GM19193 (cell line): ENCODE measurements around the gene RIMBP2.

Experiments used
- POLR2A ChIP-seq: IDR thresholded peaks from 4 replicates; pipeline ENCODE4 v1.6.1; 2011; ENCODE audit not compliant: insufficient read depth, insufficient read length; ENCODE audit errors: extremely low read depth

Gene RIMBP2

DNA sequence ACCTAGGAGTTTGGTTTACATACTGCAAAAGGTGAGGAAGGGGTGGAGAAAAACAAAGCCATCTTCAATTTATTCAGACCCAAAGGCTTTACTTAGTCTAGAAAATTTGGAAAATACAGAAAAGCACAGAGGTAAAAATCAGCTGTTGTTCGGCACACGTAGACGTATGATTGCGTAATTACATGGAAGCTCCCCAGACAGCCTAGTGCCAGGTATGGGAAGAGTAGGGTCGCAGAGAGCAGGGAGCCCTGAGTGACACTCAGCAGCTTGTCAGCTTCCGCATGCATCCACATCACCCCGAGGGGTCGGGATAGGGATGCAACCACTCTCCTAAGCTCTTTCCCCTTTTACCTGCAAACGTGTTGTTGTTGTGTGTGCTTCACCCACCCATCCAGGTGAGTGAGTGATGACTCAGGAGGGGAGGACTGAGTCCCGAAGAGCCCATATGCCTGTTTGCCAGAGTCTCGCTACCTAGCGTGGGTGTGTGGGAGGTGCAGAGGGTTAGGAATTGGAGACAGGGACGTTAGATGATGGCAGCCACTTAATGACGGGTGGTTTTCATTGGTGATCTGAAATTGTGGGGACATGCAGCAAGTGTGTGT lies 358.3 kb downstream of the RIMBP2 start:
- TF ChIP-seq POLR2A: no peak

DNA sequence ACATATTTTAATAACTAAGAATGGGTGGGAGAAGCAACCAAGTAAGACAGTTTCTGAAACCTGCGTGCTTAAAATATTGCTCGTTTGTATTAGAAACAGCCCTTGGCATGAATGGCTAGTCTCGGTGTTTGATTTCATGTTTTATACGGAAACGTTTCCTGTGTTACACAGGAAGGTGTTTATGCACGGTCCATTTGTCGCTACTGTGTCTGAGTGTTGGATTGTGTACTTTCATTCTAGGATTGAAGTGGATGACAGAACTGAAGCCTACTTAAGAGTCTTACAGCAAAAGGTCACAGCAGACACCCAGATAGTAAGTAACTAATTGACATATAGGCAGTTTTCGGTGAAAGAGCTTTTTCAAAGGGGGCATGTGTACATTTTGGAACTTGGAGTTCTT lies 358.9 kb downstream of the RIMBP2 start:
- no peak for TF ChIP-seq POLR2A

DNA sequence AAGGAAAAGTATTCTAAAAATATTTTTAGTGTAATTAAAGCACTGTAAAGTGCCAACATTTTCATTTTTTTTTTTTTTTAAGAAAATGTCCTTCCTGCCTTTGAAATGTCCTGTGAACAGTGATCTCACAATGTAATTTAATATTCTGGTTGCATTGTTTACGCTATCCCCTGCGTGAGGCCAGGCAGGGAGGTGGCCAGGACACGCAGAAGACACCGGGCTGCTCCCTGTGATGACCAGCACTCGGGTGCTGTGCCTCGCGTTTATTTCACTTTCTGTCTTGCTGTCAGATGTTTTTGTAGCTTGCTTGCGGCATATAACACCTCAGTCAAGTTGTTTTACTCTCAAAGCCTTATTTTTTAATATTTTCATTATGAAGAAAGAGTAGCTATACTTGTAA lies 359.9 kb downstream of the RIMBP2 start:
- no peak for TF ChIP-seq POLR2A

DNA sequence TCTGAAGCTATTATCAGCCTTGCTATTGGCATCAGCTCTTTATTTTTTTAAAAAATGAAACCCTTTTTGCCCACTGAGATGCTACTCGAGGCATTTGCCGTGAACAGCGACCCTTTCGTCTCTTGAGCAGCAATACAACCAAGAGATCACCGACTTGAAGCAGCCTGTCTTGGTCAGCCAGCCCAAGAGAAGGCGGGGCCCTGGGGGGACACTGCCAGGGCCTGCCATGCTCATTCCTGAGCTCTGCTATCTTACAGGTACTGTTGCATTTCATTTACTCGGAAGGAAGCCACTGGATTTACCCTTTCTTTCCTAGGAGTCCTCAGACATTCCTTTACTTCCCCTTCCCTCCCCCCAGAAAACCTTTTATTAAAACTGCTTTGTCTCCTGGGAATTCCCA lies 361.7 kb downstream of the RIMBP2 start:
- TF ChIP-seq POLR2A: no peak

- TF ChIP-seq POLR2A: no peak
Measured at GRCh38 chr12:130353081-130353480, 363.0 kb downstream of the RIMBP2 start.

DNA sequence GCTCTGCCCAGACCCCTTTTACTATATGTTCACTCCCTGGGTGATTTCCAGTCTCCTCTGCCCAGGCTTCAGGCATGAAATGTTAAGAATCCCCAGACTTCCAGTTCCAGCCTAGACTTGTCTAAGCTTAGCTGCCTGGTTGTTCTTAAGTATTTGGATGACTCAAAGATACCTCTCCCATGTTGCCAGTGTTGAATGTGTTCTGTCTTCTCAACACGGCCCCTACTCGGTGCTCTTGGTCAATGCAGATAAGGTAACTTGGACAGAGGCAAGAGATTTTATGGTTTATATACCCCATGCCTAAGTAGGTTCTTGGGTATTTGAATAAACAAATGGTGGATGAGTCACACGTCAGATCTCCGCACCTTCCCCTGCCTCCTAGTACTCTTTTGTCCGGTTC lies 364.8 kb downstream of the RIMBP2 start:
- TF ChIP-seq POLR2A: no peak

GRCh38 chr12:130350715-130351114 lies 365.4 kb downstream of the RIMBP2 start:
- TF ChIP-seq POLR2A: no peak

GRCh38 chr12:130347588-130347987 lies 368.5 kb downstream of the RIMBP2 start:
- no peak for TF ChIP-seq POLR2A
